PC-3 (cell line): ENCODE data around the gene ADM2.

Experiments
- EZH2 ChIP-seq: fragments of 300-600 bp; sonication (generic); IDR thresholded peaks from one replicate; pipeline ENCODE4 v1.6.1; 2017; ENCODE audit warnings: antibody characterized with exemption, mild to moderate bottlenecking, low read length; ENCODE audit not compliant: unreplicated experiment
- EZH2phosphoT487 ChIP-seq: fragments of 300-600 bp; sonication (generic); IDR thresholded peaks from 2 replicates; pipeline ENCODE4 v1.6.1; 2018; ENCODE audit warnings: mild to moderate bottlenecking, antibody characterized with exemption, low read length, borderline replicate concordance

GRCh38 chr22:50473855-50474671 lies 7.3 kb upstream of the ADM2 start:
- TF ChIP-seq EZH2phosphoT487 = no peak
- no peak for TF ChIP-seq EZH2
